ENCODE data around the gene DHRS7B.

Gene DHRS7B

DNA sequence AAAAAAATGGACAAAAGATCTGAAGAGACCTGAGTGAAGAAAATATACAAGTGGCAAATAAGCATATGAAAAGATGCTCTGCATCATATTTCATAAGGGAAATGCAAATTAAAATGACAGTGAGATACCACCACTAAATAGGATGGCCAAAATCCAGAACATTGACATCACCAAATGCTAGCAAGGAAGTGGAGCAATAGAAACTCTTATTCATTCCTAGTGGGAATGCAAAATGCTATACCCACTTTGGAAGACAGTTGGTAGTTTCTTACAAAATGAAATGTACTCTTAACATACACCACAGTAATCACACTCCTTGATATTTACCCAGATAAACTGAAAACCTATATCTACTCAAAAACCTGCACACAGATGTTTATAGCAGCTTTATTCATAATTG is 33.6 kb downstream of the DHRS7B start:
- DNase-seq: no peak

DNA sequence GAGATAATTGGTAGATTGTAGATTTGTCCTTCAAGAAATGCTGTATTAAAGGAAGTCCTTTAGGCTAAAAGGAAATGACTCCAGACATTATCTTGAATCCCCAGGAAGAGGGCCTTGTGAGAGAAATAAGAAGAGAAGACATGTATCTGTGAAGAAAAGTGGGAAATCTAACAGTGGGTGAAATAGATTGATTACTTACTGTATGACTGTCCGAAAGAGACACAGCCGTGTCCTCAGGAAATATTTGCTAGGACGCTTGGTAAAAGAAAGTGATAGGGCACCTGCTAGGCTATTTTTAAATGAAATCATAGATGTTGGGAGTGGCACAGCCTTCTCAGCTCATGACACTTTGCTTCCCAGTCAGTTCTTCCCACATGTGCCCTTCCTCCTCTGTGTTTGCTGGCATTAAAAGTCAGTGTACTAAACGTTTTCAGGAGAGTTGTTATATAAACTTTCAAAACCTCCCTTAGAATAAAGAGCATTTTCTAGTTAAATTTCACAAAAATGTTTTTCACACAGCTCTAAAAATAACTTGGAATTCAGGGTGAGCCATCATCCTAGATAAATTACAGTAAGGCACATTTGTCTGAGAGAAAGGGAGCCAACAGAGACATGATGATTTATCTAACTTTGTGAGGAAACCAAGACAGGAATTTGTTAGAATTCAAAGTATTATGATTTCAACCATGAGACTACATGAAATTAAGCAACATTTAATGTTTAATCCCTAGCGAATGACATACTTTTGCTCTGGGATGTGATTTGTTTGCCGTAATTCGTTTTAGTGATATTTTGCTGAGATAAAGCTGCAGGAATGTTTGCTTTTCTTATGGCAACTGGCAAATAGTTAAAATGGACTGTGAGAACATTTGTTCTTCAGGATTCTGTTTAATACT is 35.0 kb downstream of the DHRS7B start:
- no peak for DNase-seq

DNA sequence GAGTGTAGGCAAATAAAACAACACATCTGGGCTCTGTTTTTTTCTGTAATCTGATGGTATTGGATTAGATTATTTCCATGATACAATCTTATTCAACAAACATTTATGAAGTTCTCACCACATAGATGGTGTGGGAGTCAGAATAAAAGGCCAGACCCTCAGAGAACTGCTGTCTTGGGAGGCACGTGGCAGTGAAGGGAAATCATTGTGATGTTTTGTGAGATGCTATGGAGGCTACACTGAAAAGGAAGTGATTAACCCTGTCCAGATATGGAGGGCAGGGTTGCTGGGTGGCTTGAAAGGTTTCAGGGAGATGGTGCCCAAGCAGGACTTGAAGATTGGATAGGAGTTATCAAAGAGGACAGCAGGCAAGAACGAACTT is 35.6 kb downstream of the DHRS7B start:
- no peak for DNase-seq

- no peak for DNase-seq
These were observed 36.3 kb downstream of the DHRS7B start for GRCh38 chr17:21163101-21163500.

GRCh38 chr17:21164216-21164615 is 37.5 kb downstream of the DHRS7B start:
- DNase-seq: no peak

DNA sequence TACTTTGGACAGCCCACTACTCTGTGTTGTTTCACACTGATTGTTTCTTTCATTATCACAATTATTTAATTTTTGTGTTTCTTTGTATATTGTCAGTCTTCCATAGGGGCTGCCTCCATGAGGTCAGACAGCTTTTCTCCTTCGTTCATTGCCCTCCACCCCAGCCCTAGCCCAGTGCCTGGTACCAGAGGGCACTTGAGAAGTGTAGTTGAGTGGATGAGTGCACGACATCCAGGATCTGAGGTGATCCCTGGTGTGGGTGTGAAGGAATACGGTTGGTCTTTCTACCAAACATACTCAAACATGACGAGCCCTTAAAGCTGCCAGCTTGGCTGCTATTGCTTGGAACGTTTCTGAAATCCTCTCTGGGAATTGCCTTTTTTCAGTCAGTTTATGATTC is 37.9 kb downstream of the DHRS7B start:
- no peak for DNase-seq

DNA sequence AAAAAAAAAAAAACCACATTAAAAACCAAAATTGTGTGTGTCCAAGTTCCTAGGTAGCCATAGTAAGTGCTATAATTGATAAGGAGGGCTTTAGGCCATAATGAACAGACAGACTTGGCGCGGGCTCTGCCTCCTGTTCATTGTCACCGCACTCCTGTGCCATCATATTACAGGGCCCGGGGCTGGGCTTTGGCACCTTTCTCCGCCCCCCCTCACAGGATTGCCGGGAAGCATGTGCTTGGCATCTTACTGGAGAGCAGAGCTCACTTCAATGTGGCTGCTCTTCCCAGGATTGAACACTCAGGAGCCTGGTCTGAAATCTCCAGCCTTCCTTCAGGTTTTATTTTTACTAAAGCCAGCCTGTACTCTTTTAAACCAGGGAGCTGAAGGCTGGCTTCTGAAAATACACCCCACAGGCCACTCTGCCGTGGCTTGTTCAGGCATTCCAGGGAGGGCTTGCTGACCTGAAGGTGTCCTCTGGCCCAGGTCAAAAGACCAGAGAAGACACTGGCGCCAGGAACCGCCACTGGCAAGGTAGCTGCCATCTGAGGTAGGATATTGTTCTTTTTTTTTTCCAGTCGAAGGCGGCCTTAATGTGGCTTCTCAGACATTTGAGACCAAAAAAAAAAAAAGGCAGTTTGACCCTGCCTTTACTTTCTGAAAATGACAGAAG is 39.3 kb downstream of the DHRS7B start:
- DNase-seq: no peak

DNA sequence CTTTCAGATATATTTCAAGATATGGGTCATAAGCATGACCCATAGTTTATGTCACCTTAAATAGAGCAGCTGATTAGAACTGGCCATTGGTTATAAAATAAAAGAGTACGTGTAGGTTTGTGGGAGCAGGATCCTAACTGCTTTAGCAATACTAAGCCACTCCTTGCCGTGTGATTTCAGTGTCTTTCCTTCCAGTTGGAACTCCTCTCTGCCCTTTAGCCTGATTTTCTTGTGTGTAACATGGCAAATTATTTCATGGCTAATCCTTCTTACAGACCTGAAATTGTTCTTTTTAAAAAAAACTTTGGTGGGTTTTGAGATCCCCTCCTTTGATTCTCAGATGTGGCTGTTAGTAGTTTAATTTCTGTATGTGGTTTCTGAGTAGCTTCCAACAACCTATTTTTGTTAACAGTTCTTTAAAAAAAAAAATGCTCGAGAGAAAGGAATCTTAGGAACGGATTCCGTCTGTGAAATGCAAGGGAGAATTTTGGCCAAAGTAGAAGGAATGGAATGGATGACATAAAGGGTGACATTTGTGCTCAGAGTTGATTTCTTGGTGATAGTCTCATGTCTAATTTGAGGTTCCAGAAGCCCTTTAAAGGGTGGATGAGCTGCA is 39.9 kb downstream of the DHRS7B start:
- no peak for DNase-seq

- DNase-seq: no peak
These were observed 40.5 kb downstream of the DHRS7B start for GRCh38 chr17:21167303-21167702.

- DNase-seq: no peak
These were observed 41.7 kb downstream of the DHRS7B start for GRCh38 chr17:21168555-21168865.

DNA sequence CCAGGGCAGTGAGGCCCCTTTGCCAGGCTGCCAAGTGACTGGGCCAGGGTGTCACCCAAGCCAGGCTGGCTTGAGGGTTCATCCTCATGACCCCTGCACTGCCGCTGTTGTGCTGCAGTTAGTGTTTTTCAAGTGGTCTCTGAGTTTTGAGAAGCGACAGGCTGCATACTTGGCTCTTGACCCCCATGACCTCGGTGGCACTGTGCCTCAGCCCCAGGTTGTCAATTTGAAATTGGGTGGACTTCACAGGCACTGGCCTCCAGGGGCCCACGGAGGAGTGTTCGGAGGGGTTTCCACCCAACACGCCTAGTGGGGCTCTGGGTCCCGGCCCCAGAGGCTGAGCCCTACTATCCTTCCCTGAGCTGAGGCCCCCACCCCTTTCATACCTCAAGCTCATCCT is 42.7 kb downstream of the DHRS7B start:
- no peak for DNase-seq

GRCh38 chr17:21170809-21171208 is 44.0 kb downstream of the DHRS7B start:
- no peak for DNase-seq

DNA sequence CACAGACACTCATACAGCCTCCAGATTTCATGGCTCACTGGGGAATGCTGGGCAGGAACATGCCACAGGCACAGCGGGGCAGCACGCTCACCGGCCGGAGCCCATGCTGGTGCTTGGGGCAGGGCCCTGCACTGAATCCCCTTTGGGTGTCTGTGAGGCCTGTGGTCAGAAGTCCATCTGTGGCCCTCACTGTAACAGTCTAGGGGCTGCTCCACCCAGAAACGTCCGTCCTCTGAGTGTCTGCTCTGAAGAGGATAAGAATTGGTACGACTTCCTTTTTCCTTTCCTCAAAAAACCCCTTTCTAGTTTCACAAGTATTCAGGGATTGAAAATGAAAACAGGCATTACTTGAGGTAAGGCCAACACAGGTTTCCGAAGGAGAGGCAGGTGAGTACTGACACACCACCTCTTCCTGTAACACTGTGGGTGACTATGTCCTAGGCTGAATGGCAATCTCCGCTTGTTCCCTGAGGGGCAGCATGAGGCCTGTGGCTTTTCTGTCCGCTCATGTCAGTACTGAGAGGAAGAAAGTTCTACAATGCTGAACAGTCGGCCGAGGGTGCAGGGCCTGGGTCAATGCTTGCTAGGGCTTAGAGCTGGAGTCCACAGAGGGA is 44.7 kb downstream of the DHRS7B start:
- DNase-seq: no peak

DNA sequence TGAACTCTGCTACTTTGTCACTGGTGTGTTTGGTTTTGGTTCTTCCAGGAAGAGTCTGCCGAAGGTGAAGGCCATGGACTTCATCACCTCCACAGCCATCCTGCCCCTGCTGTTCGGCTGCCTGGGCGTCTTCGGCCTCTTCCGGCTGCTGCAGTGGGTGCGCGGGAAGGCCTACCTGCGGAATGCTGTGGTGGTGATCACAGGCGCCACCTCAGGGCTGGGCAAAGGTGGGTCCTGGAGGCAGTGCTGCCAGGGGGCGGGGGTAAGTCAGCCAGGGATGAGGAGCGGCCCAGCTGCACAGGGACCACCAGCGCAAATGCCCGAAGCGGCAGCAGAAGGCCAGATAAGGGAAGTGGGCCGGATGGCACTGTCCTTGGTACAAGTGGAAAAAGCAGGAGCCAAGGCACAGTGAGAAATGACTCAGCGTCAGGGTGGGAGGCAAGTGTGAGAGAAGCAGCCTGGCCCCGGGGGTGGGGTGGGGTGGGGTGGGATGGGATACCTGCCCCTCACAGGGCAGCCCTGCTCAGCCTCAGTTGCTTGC is 45.3 kb downstream of the DHRS7B start:
- DNase-seq: no peak

- DNase-seq: no peak
These were observed 46.1 kb downstream of the DHRS7B start for GRCh38 chr17:21172846-21173245.

DNA sequence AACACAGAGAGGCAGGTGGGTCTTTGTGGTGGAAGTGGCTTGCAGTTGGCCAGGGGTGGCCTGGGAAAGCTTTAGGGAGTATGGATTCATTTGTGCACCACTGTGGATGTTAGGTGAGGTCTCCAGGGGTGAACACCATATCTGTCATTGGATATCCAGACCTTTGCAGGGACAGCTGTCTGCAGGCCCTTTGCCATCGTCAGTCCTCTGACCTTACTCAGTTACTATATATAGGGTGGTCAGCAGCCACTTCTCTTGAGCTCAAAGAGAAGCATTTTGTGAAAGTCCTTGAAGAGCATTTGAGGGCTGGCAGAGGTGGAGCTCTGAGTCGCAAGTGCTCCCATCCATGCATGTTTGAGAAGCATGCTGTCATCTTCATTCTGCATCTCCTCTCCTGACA is 46.8 kb downstream of the DHRS7B start:
- no peak for DNase-seq

- DNase-seq: no peak
These were observed 47.4 kb downstream of the DHRS7B start for GRCh38 chr17:21174186-21174585.

DNA sequence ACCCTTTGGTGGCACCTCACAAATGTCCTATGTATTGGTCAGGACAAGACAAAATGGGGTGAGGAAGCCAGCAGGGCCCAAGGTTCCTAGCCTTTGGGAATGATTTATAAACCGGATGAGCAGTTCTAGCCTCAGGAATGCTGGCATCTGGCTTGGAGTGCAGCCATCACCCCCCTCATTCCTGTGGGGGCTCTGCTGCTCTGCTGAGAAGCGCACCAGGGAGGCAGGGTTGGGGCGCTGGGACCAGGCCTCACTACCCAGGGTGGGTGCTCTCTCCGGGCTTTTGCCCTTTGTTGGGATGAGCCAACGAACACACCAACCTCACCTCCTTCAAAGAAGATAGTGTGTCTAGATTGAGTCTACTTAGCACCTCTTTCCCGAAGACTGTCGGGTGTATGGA is 47.9 kb downstream of the DHRS7B start:
- no peak for DNase-seq

DNA sequence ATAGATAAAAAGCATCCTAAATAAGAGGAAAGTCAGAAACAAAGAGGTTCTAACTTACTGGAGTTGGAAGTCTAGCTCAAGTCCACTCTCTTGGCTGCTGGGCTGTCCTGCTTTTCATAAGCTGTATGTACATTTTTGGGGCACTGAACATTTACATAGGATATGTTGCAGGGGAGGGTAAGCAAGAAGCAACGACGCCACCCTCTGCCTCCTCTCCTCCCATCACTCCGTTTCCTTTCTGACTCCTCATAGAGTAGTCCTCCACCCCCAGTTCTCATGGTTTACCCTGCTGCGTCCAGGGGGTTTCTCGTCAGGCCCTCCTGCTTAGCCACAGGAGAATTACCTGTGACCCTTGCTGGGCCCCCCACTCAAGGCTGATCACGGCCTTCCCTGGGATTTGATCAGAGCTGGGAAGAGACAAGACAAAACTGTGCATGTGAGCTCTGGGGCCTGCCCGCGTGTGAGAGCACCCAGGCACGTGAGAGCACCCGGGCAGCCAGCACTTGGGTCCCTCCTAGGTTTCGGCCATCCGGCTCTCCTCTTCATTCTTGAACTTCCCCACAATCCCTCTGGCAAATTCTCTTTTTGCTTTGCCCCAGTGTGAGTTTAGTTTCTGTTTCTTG is 50.1 kb downstream of the DHRS7B start:
- no peak for DNase-seq

- no peak for DNase-seq
These were observed 50.6 kb downstream of the DHRS7B start for GRCh38 chr17:21177401-21177800.

DNA sequence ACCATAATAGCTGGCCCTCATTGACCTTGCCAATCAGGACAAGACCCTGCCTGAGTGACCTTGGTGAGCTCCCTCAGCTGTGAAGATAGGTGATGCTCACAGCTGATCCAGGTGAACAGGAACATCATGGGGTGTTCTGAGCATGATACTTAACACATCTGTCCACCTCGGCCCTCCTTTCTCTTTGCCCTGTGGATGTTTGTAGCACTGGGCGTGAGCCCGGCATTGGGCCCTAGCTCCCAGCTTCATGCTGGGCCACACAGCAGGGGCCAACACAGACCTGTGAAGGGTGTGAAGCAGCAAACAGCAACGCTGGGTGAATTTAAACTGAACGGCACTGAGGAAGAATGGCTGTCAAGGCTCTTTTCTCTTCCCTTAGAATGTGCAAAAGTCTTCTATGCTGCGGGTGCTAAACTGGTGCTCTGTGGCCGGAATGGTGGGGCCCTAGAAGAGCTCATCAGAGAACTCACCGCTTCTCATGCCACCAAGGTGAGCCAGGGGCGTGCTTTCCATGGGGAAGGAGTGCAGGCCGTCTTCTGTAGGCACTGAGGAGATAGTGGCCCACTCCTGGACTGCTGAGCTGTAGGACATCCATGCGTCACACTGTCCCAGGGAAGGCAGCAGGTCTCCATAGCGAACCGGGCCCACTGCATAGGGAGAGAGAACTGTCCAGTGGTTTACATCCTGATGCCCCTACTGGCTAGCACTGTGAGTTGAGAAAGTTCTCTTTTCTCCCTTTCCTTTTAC is 51.3 kb downstream of the DHRS7B start:
- no peak for DNase-seq

- no peak for DNase-seq
These were observed 56.7 kb downstream of the DHRS7B start for GRCh38 chr17:21183468-21183867.
